Right ventricle myocardium inferior (tissue), 1 donor: Measurements from ENCODE around the gene TBX10. TPM values are rescaled to one million over a fixed set of nuclear protein-coding genes. Genes with fewer than 3 reads are reported as not detected.
"Not testable (repeated sequence)": the region's sequence is repeated elsewhere in the genome, so short reads cannot be mapped to it uniquely, and the experiment has no call there.

Experiments
- ATAC-seq: fragments of 200-7000 bp; cut with Tn5 transposase; one replicate; pipeline ENCODE4 v1.9.1; 2020; ENCODE audit warnings: mild to moderate bottlenecking, moderate library complexity
- DNase-seq: peaks from one replicate; pipeline ENCODE4 v3.0.0; 2021; ENCODE audit errors: missing footprints
- intact Hi-C: fragments of 100-400 bp; cut with DNase I; formaldehyde crosslinking; loops from one replicate; pipeline ENCODE4 v1.11.0; 2022
- total RNA-seq: library from RNA; stranded (reverse); fragmentation: NEBNext Ultra II Directional; extraction: Animal tissue kit (Norgen Biotek cat#: 25700); gene quantifications from one replicate; pipeline ENCODE4 v1.2.1, GENCODE V29; 2021
- donor health status: DM: no; HTN: yes; CAD: no; lungs with severe emphysema.

Gene TBX10
- total RNA-seq, 1 donor from 2014 or later: 0.41 TPM

DNA sequence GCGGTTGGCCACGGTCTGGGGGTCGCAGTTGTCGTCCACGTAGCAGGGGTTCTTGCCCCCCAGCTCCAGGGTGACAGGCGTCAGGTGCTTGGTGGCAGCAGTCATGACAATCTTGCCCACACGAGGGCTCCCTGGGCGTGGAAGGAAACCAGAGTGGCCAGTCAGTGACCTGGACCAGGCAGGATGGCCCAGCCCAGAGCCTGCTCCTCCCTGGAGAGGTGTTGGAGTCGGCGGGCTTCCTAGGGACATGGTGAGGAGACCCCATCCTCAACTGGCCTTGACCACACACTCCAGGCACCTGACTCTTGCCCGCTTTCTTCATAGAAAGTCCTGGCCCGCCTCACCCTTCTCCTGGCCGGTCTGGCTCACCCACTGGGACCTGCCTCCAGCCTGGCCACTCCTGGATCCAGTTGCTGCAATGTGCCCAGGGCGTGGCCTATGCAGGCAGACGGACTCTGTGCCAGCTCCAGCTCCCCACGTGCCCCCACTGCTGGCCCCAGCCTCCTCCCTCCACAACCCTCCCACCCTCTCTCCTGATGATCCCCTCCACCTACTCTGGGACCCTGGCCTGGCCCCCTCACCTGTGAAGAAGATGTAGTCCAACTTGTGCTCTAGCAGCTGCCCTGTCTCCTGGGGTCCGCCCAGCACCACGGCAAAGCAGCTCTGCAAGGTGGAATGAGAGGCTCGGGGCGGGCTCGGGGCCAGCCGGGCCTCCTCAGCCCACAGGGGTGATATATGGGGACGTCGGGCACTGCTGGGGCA is 26.2 kb upstream of the TBX10 start:
- no peak for ATAC-seq

DNA sequence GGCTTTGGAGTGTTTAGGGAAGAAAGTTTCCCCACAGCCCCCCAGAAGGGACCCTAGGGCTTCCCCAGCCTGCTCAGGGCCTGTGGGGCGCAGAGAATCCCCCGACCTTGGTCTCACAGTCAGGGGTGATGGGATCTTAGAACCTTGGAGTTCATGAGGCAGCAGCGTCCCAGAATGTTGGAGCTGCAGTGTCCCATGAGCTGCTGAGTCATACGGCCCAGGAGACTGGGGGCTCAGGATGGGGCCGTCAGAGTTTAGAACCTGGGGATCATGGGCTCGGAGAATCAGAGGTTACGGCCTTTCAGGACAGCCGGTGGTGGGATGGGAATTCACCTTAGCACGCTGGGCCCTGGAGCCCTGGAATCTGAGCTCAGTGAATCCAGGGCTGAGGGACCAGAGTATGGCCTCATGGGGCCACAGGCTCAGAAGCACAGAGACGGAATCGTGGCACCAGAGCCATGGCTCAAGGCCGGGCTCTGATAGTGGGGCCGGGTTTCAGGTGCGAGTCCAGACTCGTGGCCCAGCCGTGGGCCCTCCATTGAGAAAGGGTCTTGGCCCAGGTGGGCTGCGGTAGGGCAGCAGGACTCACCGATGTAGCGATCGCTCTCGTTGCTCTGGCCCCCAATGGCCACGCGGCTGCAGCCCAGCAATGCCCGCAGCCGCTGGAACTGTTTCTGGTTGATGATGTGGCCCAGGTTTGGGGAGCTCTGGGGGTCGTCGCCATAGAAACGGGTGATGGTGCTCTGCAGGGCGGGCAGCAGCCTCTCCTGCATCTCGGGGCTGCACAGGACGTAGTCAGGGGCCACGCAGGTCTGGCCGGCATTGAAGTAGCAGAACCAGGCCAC is 25.4 kb upstream of the TBX10 start:
- DNase-seq (no peak), ATAC-seq (no peak)
- intact Hi-C loops: no loop called here

More for the DNA sequence above, 26.2 kb upstream of the TBX10 start:
- DNase-seq: no peak
- intact Hi-C loops: no loop called here

DNA sequence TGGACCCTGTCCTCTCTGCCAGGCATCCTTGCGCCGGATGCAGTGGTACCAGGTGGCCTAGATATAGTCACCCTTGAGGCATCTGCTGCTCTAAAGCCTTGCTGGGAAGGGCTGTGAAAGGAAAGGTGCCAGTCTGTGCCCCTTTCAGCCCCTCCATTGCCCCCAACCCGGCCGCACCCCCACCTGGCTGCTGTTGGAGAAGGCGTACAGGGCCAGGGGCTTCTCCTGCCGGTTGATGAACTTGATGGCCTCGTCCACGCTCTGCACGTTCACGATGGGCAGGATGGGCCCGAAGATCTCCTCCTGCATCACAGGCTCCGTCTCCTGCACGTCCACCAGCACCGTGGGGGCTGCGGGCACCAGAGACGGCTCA is 24.6 kb upstream of the TBX10 start:
- DNase-seq: no peak
- intact Hi-C loops: no loop called here
- no peak for ATAC-seq

DNA sequence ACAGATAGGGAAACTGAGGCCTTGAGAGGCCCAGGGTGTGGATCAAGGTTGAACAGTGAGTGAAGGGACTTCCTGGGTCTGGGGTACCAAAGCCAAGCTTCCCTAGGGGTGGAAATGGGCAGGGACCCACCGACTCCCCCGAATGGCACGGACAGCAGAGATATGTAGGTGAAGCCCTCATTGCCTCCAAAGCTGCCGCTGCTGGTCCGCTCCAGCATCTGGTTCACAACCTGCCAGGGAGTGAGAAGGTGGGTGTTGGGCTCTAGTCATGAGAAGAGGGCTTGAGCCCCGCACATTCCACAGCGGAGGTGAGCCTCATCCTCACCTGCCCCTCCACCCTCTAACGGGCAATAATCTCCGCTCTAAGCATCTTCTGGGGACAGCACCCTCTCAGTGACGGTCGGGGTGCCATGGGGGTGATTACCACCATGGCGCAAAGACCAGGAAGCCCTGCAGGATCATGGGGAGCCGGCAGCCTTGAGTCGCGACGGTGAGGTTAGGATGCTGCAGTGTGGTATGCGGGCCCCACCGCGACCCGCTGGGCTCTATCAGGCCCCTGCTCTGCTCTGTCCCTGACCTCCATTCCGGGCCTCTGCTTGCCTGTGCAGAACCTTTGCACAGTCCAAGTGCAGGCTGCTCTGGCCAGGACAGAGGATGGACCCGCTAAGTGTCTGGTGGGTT is 24.1 kb upstream of the TBX10 start:
- intact Hi-C loops: no loop called here
- ATAC-seq: no peak
- no peak for DNase-seq

DNA sequence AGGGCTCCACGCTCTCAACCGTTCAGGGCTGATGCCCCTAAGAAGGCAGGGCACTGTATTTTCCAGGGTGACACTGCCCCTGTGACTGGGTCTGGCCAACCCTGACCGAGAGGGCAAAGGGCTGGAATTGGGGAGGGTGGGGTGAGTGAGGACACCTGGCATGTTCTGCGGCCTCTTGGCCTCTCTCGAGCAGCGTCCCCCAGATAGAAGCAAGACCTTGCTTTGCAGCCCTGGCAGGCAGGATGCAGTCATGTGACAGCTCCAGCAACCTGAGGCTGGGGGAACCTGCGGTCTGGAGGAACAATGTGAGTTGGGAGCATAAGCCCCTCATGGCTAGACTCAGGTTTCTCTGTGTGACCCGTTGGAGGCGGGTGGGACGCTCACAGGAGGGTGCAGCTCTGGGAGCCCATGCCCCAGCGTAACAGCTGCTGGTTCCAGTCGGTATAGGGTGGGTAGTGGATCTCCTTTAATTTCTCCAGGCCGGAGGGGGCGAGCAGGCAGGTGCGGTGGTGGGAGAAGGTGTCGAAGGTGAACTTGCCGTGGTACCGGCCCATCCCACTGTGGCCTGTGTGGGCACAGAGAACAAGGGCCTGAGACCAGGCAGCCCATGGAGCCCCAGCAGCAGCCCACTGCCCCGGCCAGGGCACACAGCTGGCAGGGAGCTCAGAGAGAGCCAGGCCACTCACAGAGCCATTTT is 23.4 kb upstream of the TBX10 start:
- intact Hi-C loops: no loop called here
- ATAC-seq (no peak), DNase-seq (no peak)

DNA sequence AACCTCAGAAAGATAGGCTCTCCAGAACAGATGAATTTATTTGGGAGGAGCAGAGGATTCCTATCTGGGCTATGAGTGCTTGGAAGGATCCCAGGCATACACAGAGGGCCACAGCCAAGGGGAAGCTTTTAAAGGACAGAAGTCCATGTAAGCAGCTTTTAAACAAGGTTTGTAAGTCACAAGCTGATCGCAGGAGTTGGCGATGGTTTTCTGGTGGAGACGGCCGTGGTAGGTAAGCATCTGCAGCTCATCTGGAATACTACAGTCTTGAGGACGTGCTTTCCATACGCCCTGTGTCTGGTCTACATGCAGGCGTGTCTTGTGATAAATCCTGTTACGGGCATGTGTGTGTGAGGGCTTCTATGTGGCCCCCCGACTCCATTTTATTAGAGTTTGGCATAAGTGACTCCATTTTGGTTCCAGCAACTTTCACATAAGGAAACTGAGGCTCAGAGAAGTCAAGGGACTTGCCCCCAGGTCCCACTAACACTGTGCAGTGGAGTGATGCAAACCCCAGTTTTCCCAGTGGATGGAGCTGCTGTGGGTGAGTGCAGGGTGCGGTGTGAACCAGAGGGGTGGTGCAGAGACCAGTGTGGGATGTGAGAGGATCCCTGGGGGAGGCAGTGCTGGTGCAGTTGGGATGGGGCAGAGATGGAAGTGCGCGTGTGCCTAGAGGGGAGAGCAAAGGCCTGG is 22.7 kb upstream of the TBX10 start:
- intact Hi-C loops: no loop called here
- ATAC-seq (no peak), DNase-seq (no peak)

DNA sequence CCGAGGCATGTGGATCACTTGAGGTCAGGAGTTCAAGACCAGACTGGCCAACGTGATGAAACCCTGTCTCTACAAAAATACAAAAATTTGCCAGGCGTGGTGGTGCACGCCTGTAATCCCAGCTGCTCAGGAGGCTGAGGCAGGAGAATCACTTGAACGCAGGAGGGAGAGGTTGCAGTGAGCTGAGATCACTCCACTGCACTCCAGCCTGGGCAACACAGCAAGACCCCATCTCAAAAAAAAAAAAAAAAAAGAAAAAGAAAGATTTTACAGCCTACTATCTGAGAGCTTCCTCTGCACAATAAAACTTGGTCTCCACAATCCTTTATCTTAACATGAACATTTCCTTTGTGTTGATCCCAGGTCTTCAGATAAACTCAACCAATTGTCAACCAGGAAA is 21.2 kb upstream of the TBX10 start:
- intact Hi-C loops, ATAC-seq, DNase-seq: not testable (repeated sequence)

DNA sequence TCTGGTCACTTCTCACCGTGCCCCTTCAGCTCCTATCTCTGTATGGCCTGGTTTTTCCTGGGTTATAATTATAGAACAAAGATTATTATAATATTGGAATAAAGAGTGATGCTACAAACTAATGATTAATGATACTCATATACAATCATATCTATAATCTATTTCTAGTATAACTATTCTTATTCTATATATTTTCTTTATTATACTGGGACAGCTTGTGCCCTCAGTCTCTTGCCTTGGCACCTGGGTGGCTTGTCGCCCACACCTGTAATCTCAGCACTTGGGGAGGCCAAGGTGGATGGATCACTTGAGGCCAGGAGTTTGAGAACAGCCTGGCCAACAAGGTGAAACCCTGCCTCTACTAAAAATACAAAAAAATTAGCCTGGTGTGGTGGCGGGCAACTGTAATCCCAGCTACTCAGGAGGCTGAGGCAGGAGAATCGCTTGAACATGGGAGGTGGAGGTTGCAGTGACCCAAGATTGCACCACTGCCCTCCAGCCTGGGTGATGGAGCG is 20.1 kb upstream of the TBX10 start:
- not testable (repeated sequence) for ATAC-seq
- intact Hi-C loops: loop anchor here (2.0 kb wide), 2 partner anchors 29 to 87 kb away; no protein-coding TSS in a partner anchor

DNA sequence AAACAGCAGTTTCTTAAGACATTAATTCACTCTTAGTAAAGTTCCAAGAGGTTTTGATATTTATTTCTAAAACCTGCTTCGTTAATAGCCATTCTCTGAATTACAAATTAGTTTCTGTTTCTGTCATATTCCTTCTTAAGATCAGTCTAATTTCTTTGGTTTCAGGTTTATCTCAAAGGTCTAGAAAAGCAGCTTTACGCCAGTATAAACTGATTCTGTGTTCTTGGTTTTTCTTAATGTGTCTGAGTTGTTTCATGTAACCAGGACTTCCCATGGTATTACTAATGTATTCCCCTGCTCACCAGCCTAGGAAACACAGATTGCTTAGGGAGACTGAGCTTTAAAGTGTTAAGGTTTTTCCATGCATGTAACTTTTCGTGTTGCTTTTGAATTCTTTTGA is 17.7 kb upstream of the TBX10 start:
- intact Hi-C loops: no loop called here
- DNase-seq: no peak
- no peak for ATAC-seq

More for the DNA sequence above, 20.1 kb upstream of the TBX10 start:
- DNase-seq: not testable (repeated sequence)

DNA sequence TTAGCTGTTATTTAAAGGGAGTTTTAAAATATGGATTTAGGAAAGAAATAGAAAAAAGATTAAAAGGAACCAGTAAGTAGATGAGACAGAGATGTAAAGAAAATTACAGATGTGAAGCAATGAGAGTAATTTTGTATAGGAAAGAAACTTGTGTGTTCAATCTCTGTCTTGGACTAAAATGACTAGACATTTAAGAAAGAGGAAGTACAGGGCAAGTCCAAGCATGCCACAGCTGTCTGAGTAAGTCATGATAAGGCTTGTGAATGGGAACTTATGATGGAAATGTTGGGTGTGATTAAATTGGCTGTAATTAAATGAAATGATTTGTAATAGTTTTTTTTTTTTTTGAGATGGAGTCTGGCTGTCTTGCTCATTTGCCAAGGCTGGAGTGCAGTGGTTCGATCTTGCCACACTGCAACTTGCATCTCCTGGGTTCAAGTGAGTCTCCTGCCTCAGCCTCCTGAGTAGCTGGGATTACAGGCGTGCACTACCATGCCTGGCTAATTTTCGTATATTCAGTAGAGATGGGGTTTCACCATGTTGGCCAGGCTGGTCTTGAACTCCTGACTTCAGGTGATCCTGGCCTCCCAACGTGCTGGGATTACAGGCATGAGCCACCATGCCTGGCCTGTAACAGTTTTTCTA is 16.8 kb upstream of the TBX10 start:
- no peak for ATAC-seq
- intact Hi-C loops: no loop called here
- no peak for DNase-seq

DNA sequence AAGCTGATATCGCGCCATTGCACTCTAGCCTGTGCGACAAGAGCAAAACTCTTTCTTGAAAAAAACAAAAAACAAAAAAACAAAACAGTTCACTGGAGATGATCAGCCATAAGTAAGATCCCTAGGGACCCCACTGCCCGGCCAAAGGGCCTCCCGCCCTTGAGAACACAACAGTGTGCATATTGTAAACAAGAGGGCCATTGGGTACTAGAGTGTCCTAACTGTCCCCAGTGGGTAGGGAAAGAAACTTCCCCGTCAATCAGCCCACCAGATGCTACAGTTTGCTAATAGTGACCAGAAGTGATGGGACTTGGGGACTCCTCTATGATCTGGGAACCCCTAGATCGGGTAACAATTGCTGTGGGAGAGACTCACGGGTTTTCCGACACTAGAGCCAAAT is 14.7 kb upstream of the TBX10 start:
- intact Hi-C loops: no loop called here
- no peak for DNase-seq
- ATAC-seq: no peak

DNA sequence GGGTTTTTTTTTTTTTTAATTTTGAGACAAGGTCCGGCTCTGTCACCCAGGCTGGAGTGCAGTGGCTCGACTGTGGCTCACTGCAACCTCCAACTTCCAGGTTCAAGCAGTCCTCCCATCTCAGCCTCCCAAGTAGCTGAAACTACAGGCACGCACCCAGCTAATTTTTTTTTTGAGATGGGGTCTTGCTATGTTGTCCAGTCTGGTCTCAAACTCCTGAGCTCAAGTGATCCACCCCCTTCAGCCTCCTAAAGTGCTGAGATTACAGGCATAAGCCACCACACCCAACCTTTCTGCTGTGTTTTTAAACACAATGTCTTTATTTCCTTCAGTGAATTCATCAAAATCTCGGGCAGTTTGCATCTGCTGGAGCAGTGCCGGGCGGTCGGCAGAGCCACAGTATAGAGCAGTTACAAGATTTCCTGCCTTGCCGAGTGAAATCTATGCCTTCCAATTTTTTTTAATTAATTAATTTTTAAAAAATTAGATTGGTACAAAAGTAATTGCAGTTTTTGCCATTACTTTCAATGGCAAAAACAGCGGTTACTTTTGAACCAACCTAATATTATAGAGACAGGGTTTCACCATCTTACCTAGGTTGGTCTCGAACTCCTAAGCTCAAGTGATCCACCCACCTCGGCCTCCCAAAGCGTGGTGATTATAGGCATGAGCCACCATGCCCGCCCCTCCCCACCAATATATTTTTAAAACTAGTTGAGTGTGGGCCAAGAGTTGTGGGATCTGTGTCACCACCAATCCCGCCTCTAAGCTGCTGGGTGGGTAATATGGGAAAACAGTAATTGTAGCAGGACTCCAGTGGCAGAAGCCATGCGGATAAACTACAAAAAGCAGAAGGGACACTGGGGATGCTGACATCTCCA is 13.6 kb upstream of the TBX10 start:
- ATAC-seq (no peak), DNase-seq (no peak)
- intact Hi-C loops: no loop called here

DNA sequence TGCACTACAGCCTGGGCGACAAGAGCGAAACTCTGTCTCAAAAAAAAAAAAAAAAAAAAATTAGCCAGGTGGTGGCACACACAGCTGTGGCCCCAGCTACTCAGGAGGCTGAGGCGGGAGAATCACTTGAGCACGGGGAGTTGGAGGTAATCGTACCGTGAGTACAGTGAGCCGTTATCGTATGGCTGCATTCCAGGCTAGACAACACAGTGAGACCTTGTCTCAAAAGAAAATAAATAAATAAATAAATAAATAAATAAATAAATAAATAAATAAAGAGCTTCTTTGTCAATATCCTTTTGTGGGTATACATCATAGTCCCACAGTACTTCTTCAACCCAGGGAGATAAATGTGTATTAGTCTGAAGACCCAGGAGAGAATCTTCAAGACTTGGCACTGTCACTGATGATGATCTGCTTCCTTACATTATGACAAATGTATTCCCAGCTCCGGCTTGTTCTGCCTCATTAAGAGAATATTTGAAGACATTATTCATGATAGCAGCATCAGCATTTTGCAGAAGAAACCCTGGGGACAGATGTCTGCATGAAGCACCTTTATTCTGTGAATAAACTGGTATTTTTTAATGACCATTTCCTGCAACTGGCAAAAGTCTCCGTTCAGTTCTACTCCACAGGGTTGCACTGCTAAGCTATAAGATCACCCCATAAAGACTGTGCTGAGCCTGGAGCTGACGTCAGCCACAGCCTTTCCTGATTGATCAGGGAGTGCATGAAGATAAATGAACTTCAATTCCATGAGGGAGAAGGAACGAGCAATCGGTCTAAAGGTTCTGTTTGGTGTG is 12.6 kb upstream of the TBX10 start:
- ATAC-seq (no peak), DNase-seq (no peak)
- intact Hi-C loops: no loop called here

DNA sequence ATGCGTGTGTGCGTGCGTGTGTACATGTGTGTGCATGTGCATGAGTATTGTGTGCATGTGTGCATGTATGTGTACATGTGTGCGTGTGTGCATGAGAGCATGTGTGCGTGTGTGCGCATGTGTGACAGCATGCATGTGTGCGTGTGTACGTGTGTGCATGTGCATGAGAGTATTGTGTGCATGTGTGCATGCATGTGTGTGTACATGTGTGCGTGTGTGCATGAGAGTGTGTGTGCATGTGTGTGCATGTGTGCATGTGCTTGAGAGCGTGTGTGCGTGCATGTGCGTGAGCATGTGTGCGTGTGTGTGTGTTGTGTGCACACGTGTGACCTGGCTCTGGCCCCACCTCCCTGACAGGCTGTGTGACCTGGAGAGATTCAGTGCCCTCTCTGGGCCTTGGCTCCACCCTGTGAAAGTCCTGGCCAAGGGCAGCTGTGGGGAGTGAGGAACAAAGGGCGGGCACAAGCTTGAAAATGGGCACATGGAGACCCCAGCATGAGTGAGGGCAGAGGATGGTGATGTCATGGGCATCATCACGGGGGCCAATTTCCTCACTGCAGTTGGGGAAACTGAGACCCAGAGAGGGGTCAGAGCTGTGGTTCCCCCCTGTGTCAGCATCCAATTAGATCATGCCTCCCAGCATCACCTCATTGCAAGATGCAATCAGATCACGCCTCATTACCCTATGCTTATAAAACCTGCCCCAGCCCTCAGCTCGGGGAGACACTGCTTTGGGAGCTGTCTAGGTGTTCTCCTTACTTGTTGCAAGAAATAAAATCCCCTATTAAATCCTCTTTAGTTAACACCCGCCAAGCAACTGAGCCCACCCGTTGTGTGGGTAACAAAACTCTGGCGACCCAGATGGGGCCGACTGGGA is 10.3 kb upstream of the TBX10 start:
- DNase-seq (no peak), ATAC-seq (no peak)
- intact Hi-C loops: no loop called here
